Natural killer cell (primary cell): ENCODE results near the gene MEIS2. TPM values are rescaled to one million over a fixed set of nuclear protein-coding genes. Genes with fewer than 3 reads are reported as not detected.

Experiments used
- ATAC-seq, 3 donors: fragments of 150-1000 bp in 2 of 3; fragments of 200-7000 bp in 1 of 3; cut with Tn5 transposase; 1 replicate in 1 of 3; 2 replicates in 2 of 3; pipeline ENCODE4 v1.10.0; 2021; ENCODE audit warnings: mild to moderate bottlenecking in 2 of 3, moderate library complexity in 2 of 3
- DNase-seq, 2 donors: peaks; one replicate each; pipeline versions ENCODE4 v3.0.0 to v3.0.0-alpha.2; 2013 to 2021; ENCODE audit warnings: mixed read lengths in 1 of 2
- H3K27ac ChIP-seq: one replicate; pipeline ENCODE4 v1.5.1; 2013; ENCODE audit warnings: mild to moderate bottlenecking, low read length
- H3K27me3 ChIP-seq: one replicate; pipeline ENCODE4 v1.6.1; 2013; ENCODE audit warnings: low read length; ENCODE audit not compliant: control insufficient read depth, insufficient read depth
- H3K36me3 ChIP-seq: one replicate; pipeline ENCODE4 v1.6.1; 2013; ENCODE audit warnings: low read length; ENCODE audit not compliant: control insufficient read depth, insufficient read depth
- H3K4me1 ChIP-seq: one replicate; pipeline ENCODE4 v1.6.1; 2013; ENCODE audit warnings: low read length; ENCODE audit not compliant: control insufficient read depth, insufficient read depth
- H3K4me3 ChIP-seq: one replicate; pipeline ENCODE4 v1.5.1; 2013; ENCODE audit warnings: low read length
- H3K9me3 ChIP-seq: one replicate; pipeline ENCODE4 v1.6.1; 2013; ENCODE audit warnings: low read length; ENCODE audit not compliant: control insufficient read depth, insufficient read depth
- H3K27ac Mint-ChIP-seq, 2 donors: one replicate each; pipeline ENCODE4 v1.8.0; 2022; ENCODE audit warnings: mild to moderate bottlenecking in 2 of 2, mixed read lengths in 2 of 2, moderate library complexity in 1 of 2
- H3K27me3 Mint-ChIP-seq, 2 donors: one replicate each; pipeline ENCODE4 v1.8.0; 2022; ENCODE audit warnings: low read depth in 2 of 2, mixed read lengths in 2 of 2
- H3K36me3 Mint-ChIP-seq: one replicate; pipeline ENCODE4 v1.8.0; 2022; ENCODE audit warnings: mixed read lengths
- H3K4me1 Mint-ChIP-seq, 2 donors: one replicate each; pipeline ENCODE4 v1.8.0; 2022; ENCODE audit warnings: mixed read lengths in 2 of 2
- H3K4me3 Mint-ChIP-seq: one replicate; pipeline ENCODE4 v1.8.0; 2022; ENCODE audit warnings: mild to moderate bottlenecking, moderate library complexity, mixed read lengths
- H3K9me3 Mint-ChIP-seq, 2 donors: one replicate each; pipeline ENCODE4 v1.8.0; 2022; ENCODE audit warnings: mixed read lengths in 2 of 2
- WGBS: methylation state at CpG from one replicate; pipeline ENCODE4 v1.1.7; 2013; ENCODE audit warnings: missing lambda C conversion rate; ENCODE audit not compliant: insufficient coverage; 5-methylcytosine and 5-hydroxymethylcytosine counted together
- intact Hi-C: fragments of 100-400 bp; cut with micrococcal nuclease; formaldehyde crosslinking; loops from one replicate; pipeline ENCODE4 v1.14.2; 2022
- total RNA-seq, 4 donors: library from RNA; stranded (reverse); fragments of 120-200 nt in 1 of 4; gene quantifications; one replicate each; pipeline versions ENCODE4 v1.2.3 to v1.2.4, GENCODE V29; 2013 to 2022
- TF ChIP-seq, protein P1 (sequence below): fragments of 200-600 bp; IDR thresholded peaks from one replicate; pipeline ENCODE4 v1.8.0; 2022; ENCODE audit warnings: antibody characterized with exemption

Gene MEIS2
- total RNA-seq, 3 donors from 2014 or later (not counting 1 experiment from before 2014, with no cell fraction given), result 0.35 TPM; not detected in 2

DNA sequence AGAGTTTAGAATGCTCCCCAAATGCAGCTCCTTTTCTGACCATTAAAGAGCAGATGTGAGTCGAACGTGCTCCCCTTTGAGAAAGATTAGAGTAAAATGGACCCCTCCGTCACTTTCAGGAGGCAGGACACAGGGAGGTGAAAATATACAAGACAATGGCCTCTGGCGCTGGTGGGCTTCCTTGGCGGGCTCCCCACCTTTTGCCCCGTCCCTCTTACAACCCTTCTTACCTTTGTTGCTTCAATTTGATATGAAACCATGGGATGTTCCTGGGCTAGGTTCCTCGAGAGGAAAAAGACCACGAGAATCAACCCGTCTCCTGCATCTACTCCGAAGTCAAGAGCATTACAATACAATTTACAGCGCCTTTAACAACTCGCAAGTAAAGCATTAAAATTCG is 214.2 kb downstream of the MEIS2 start:
- Histone ChIP-seq H3K4me3 (no peak overlapping the region), H3K4me1 (peaks cover 4% of the 10 kb centered on the region), H3K9me3 (peaks cover 4% of the 10 kb centered on the region), H3K27ac (no peak overlapping the region), H3K36me3 (no peaks in the 10 kb centered on the region), H3K27me3 (peaks cover 68% of the 10 kb centered on the region)
- no peak overlapping the region for H3K4me3 Mint-ChIP-seq
- intact Hi-C loops, result loop anchor here (10.0 kb wide), 1 partner anchor 219 kb away; the partner anchor contains the start of gene MEIS2
- H3K27ac Mint-ChIP-seq, result no peak overlapping the region
- peaks cover 30% of the 10 kb centered on the region for H3K36me3 Mint-ChIP-seq
- WGBS, result 37% methylated on average over 12 of the region's 13 CpGs
- TF ChIP-seq, protein P1, sequence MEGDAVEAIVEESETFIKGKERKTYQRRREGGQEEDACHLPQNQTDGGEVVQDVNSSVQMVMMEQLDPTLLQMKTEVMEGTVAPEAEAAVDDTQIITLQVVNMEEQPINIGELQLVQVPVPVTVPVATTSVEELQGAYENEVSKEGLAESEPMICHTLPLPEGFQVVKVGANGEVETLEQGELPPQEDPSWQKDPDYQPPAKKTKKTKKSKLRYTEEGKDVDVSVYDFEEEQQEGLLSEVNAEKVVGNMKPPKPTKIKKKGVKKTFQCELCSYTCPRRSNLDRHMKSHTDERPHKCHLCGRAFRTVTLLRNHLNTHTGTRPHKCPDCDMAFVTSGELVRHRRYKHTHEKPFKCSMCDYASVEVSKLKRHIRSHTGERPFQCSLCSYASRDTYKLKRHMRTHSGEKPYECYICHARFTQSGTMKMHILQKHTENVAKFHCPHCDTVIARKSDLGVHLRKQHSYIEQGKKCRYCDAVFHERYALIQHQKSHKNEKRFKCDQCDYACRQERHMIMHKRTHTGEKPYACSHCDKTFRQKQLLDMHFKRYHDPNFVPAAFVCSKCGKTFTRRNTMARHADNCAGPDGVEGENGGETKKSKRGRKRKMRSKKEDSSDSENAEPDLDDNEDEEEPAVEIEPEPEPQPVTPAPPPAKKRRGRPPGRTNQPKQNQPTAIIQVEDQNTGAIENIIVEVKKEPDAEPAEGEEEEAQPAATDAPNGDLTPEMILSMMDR, result no peak
- ATAC-seq (no peak), DNase-seq (no peak)
- H3K9me3 Mint-ChIP-seq, result peaks cover 0 to 2% of the 10 kb centered on the region in 2 donors
- peaks cover 74 to 85% of the 10 kb centered on the region in 2 donors for H3K27me3 Mint-ChIP-seq
- H3K4me1 Mint-ChIP-seq, result peaks cover 0 to 7% of the 10 kb centered on the region in 2 donors

GRCh38 chr15:36885771-36886170 is 214.6 kb downstream of the MEIS2 start:
- DNase-seq, result no peak
- 50% methylated on average over 3 of the region's 3 CpGs for WGBS
- H3K36me3 ChIP-seq, result no peaks in the 10 kb centered on the region
- intact Hi-C loops, result loop anchor here (10.0 kb wide), 1 partner anchor 219 kb away; the partner anchor contains the start of gene MEIS2
- H3K4me1 Mint-ChIP-seq, result peaks cover 0 to 7% of the 10 kb centered on the region in 2 donors
- TF ChIP-seq, protein P1, result no peak
- no peak overlapping the region for H3K4me3 Mint-ChIP-seq
- H3K27me3 ChIP-seq, result peaks cover 71% of the 10 kb centered on the region
- H3K27ac ChIP-seq, result no peak overlapping the region
- peaks cover 4% of the 10 kb centered on the region for H3K9me3 ChIP-seq
- H3K36me3 Mint-ChIP-seq, result peaks cover 30% of the 10 kb centered on the region
- no peak for ATAC-seq
- H3K9me3 Mint-ChIP-seq, result peaks cover 0 to 2% of the 10 kb centered on the region in 2 donors
- H3K27me3 Mint-ChIP-seq, result peaks cover 78 to 89% of the 10 kb centered on the region in 2 donors
- peaks cover 4% of the 10 kb centered on the region for H3K4me1 ChIP-seq
- H3K4me3 ChIP-seq, result no peak overlapping the region
- no peak overlapping the region for H3K27ac Mint-ChIP-seq

GRCh38 chr15:36884936-36885635 is 215.3 kb downstream of the MEIS2 start:
- peaks cover 76% of the 10 kb centered on the region for H3K27me3 ChIP-seq
- DNase-seq (no peak), ATAC-seq (no peak)
- 41% methylated on average over 6 of the region's 7 CpGs for WGBS
- H3K9me3 Mint-ChIP-seq, result peaks cover 0 to 2% of the 10 kb centered on the region in 2 donors
- H3K27ac ChIP-seq, result no peak overlapping the region
- no peak overlapping the region for H3K4me3 Mint-ChIP-seq
- H3K4me1 Mint-ChIP-seq, result peaks cover 0 to 7% of the 10 kb centered on the region in 2 donors
- H3K27me3 Mint-ChIP-seq, result peaks cover 82 to 91% of the 10 kb centered on the region in 2 donors
- peaks cover 4% of the 10 kb centered on the region for H3K9me3 ChIP-seq
- peaks cover 4% of the 10 kb centered on the region for H3K4me1 ChIP-seq
- no peak overlapping the region for H3K4me3 ChIP-seq
- H3K36me3 ChIP-seq, result no peaks in the 10 kb centered on the region
- intact Hi-C loops, result loop anchor here (10.0 kb wide), 1 partner anchor 220 kb away; the partner anchor contains the start of gene MEIS2
- TF ChIP-seq, protein P1, result no peak
- H3K27ac Mint-ChIP-seq, result no peak overlapping the region
- peaks cover 30% of the 10 kb centered on the region for H3K36me3 Mint-ChIP-seq
